HG03025 (cell line): ENCODE results near the gene SYDE1.
"Not testable (repeated sequence)": the region's sequence is repeated elsewhere in the genome, so short reads cannot be mapped to it uniquely, and the experiment has no call there.

ENCODE experiments used
- ATAC-seq: cut with Tn5 transposase; IDR thresholded peaks from one replicate; pipeline ENCODE4 v1.9.1; 2021; ENCODE audit warnings: mild to moderate bottlenecking, moderate library complexity; ENCODE audit not compliant: unreplicated experiment, low FRiP score

SYDE1 gene

GRCh38 chr19:15107061-15108010, at the start of gene SYDE1:
Gene SYDE1 (plus strand): TSS chr19:15107401. CDS start chr19:15107434, 33 bp downstream.
- no peak for ATAC-seq

GRCh38 chr19:15062036-15062435, 45.2 kb upstream of the SYDE1 start:
- no peak for ATAC-seq

- not testable (repeated sequence) for ATAC-seq
These were observed 36.8 kb upstream of the SYDE1 start for GRCh38 chr19:15070386-15070785.

- ATAC-seq: no peak
These were observed 34.1 kb upstream of the SYDE1 start for GRCh38 chr19:15072930-15073647.

- ATAC-seq: no peak
These were observed 32.8 kb upstream of the SYDE1 start for GRCh38 chr19:15074371-15074770.

GRCh38 chr19:15075806-15076205, 31.4 kb upstream of the SYDE1 start:
- ATAC-seq: no peak

GRCh38 chr19:15080002-15080401, 27.2 kb upstream of the SYDE1 start:
- not testable (repeated sequence) for ATAC-seq

GRCh38 chr19:15081911-15082310, 25.3 kb upstream of the SYDE1 start, which contains the start of gene OR1I1:
Gene OR1I1 (plus strand): TSS chr19:15082211. CDS start chr19:15087066, 4,855 bp downstream.
- no peak for ATAC-seq

- no peak for ATAC-seq
These were observed 20.0 kb upstream of the SYDE1 start for GRCh38 chr19:15087182-15087581.

GRCh38 chr19:15091918-15092753, 15.1 kb upstream of the SYDE1 start:
- ATAC-seq: no peak

- ATAC-seq: no peak
These were observed 14.2 kb upstream of the SYDE1 start for GRCh38 chr19:15093001-15093400.

- no peak for ATAC-seq
These were observed 11.0 kb upstream of the SYDE1 start for GRCh38 chr19:15096223-15096622.

- not testable (repeated sequence) for ATAC-seq
These were observed 9.2 kb upstream of the SYDE1 start for GRCh38 chr19:15097980-15098379.

GRCh38 chr19:15098460-15098859, 8.7 kb upstream of the SYDE1 start:
- no peak for ATAC-seq

GRCh38 chr19:15099017-15099582, 8.1 kb upstream of the SYDE1 start:
- ATAC-seq: no peak

GRCh38 chr19:15101479-15102082, 5.6 kb upstream of the SYDE1 start:
- ATAC-seq: no peak

GRCh38 chr19:15104003-15104402, 3.2 kb upstream of the SYDE1 start:
- ATAC-seq: no peak

- ATAC-seq: no peak
These were observed 2.8 kb upstream of the SYDE1 start for GRCh38 chr19:15104411-15104810.

- no peak for ATAC-seq
These were observed 2.2 kb upstream of the SYDE1 start for GRCh38 chr19:15105044-15105443.
